A673 (cell line): ENCODE measurements around the gene RGPD3.
"Not testable (repeated sequence)": the region's sequence is repeated elsewhere in the genome, so short reads cannot be mapped to it uniquely, and the experiment has no call there.

ENCODE experiments used
- EZH2 ChIP-seq: fragments of 200-600 bp; sonication (generic); IDR thresholded peaks from 2 replicates; pipeline ENCODE4 v1.6.1; 2017; ENCODE audit warnings: borderline replicate concordance, low read depth, mild to moderate bottlenecking, mixed read lengths, antibody characterized with exemption, low read length; ENCODE audit not compliant: poor library complexity, severe bottlenecking
- TF ChIP-seq, protein P1 (sequence below): fragments of 300-800, 200-600 bp; sonication (generic); conservative IDR thresholded peaks from 2 replicates; pipeline ENCODE4 v1.5.1; 2017; ENCODE audit warnings: low read depth, mild to moderate bottlenecking, antibody characterized with exemption, low read length, moderate library complexity, mixed read lengths

DNA sequence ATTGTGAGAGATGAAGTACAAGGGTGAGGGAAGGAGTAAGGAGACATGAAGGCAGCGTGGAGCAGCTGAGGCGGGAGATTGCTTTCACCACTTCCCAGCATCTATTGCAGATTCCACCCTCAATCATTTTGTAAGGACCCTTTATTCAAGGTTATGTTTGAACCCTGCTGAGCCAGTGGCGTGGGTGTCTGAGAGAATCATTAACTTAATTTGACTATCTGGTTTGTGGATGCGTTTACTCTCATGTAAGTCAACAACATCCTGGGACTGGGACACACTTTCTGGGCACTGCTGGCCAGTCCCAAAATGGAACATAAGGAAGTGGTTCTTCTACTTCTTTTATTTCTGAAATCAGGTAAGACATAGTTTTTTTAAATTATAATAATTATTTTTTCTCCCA, 86.3 kb downstream of the RGPD3 start:
- TF ChIP-seq EZH2: not testable (repeated sequence)
- TF ChIP-seq, protein P1, sequence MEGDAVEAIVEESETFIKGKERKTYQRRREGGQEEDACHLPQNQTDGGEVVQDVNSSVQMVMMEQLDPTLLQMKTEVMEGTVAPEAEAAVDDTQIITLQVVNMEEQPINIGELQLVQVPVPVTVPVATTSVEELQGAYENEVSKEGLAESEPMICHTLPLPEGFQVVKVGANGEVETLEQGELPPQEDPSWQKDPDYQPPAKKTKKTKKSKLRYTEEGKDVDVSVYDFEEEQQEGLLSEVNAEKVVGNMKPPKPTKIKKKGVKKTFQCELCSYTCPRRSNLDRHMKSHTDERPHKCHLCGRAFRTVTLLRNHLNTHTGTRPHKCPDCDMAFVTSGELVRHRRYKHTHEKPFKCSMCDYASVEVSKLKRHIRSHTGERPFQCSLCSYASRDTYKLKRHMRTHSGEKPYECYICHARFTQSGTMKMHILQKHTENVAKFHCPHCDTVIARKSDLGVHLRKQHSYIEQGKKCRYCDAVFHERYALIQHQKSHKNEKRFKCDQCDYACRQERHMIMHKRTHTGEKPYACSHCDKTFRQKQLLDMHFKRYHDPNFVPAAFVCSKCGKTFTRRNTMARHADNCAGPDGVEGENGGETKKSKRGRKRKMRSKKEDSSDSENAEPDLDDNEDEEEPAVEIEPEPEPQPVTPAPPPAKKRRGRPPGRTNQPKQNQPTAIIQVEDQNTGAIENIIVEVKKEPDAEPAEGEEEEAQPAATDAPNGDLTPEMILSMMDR: not testable (repeated sequence)
